ENCODE measurements around the gene PRXL2B.

Gene PRXL2B

DNA sequence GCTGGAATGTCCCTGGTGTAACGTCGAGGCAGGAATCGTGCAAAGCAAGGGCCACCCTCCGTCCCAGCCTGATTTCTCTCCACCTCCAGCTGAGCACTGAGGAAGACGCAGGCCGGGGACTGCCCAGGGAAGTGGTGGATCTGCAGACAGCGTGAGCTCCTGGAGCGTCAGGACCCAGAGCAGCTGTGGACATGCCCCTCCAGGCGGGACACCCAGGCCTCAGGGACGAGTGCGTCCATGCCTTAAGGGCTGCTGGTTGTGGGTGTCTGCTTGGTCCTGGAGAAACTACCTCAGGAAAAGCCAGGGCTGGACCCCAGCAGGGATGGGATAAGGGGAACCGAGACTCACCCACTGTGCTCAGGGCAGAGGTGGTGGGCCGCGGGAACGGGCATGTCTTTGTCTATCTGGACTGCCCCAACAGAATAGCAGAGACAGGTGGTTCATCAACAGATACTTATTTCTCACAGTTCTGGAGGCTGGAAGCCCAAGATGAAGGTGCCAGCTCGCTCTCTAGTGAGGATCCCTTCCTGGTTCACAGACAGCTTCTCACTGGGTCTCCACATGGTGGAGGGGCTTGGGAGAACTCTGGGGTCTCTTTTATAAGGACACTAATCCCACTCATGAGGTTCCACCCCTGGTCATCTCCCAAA lies 52.0 kb downstream of the PRXL2B start:
- no peak for DNase-seq

DNA sequence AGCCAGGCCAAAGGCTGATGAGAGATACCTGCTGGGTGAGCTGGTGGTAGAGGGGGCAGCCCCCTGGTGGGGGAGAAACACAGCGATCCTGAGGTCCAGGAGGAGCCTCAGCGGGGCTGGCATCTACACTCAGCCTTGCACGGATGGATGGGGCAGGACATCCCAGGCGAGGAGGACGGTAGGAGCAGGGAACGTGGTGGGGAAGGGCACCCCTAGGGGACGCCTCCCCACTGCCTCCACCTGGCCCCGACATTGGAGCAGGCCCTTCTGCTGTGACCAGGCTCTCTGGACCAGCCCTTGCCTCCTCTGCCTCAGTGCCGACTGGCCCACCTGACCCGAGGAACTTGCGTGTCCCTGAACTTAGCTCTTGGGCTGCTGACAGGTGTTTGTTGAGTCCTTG lies 52.6 kb downstream of the PRXL2B start:
- no peak for DNase-seq

DNA sequence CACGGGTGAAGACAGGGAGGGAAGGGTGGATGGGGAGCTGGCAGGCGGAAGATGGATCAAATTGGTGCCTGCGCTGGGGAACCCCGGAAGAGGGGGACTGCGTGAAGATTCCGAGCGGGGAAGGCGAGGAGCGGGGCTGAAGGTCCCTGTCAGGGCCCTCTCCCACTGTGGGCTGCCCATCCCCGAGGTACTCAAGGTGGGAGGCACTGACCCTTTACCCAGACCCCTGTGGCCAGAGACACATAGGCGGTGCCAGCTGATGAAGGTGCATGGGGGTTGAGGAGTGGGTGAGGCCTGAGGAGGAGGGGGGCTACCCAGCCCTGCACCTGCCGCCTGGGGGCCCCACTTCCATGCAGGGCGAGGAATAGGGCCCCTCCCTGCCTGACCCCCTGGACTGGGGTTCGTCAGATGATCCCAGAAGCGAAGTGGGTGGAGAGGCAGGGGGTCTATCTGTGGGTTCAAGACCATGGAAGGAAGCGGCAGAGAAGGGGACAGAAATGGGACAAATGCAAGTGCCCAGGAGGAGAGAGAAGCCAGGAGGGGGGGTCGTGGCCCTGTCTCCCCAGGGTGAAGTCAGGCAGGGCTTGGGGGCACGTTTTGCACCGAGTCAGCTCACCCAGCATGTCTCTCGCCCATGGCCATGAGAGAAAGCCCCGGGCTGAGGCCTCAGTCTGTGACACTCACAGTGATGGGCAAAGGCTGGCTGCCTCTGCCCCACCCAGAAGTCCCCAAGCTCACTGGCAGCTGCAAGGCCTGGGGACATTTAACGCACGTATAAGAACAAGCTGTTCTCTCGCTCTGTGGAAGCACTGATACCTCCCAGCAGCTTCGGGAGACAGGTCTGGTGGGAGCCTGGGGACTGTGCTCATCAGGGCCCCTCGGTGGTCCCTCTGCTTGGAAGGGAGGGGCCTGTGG lies 53.3 kb downstream of the PRXL2B start:
- DNase-seq: no peak

DNA sequence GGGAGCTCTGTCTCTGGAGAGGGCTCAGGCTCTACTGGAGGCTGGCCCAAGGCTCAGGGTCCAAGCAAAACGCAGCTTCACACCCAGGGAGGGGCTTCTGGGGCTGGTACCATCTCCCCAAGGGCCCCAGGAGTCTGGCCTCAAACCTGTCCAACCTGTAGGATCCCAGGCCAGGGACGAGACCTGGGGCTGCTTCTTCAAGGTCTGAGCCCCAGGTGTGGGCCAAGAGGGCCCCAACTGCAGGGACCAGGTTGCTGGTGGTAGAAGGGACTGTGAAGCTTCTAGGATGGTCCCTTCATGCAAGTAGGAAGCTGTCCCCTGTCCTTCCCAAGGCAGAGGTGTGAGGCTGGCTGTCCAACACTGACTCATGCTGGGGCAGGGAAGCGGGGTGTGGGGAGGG lies 54.0 kb downstream of the PRXL2B start:
- DNase-seq: no peak
